ENCODE measurements around the gene RDH12. TPM values are rescaled to one million over a fixed set of nuclear protein-coding genes. Genes with fewer than 3 reads are reported as not detected.
"Not testable (repeated sequence)": the region's sequence is repeated elsewhere in the genome, so short reads cannot be mapped to it uniquely, and the experiment has no call there.

The RDH12 gene
- total RNA-seq, 1 donor from 2014 or later, result not detected

GRCh38 chr14:67703997-67704396, 2.3 kb downstream of the RDH12 start:
- intact Hi-C loops (cut with micrococcal nuclease), result loop anchor here (1.0 kb wide), 8 partner anchors 9 to 538 kb away; partner anchors contain the start of gene RDH11

GRCh38 chr14:67704484-67705089, 2.9 kb downstream of the RDH12 start:
- intact Hi-C loops (cut with micrococcal nuclease), result loop anchor here (1.0 kb wide), 8 partner anchors 9 to 538 kb away; partner anchors contain the start of gene RDH11

GRCh38 chr14:67705211-67705610, 3.5 kb downstream of the RDH12 start:
- intact Hi-C loops (cut with micrococcal nuclease), result no loop called here

- intact Hi-C loops (cut with micrococcal nuclease), result not testable (repeated sequence)
These were observed 7.7 kb downstream of the RDH12 start for GRCh38 chr14:67709346-67709745.

- intact Hi-C loops (cut with micrococcal nuclease), result not testable (repeated sequence)
These were observed 8.1 kb downstream of the RDH12 start for GRCh38 chr14:67709796-67710195.

- intact Hi-C loops (cut with micrococcal nuclease), result no loop called here
These were observed 8.5 kb downstream of the RDH12 start for GRCh38 chr14:67710209-67710608.

GRCh38 chr14:67717048-67717447, 15.4 kb downstream of the RDH12 start:
- intact Hi-C loops (cut with micrococcal nuclease), result no loop called here

GRCh38 chr14:67718265-67718664, 16.6 kb downstream of the RDH12 start:
- intact Hi-C loops (cut with micrococcal nuclease), result no loop called here

GRCh38 chr14:67719385-67719784, 17.7 kb downstream of the RDH12 start:
- intact Hi-C loops (cut with micrococcal nuclease), result not testable (repeated sequence)

- intact Hi-C loops (cut with micrococcal nuclease), result no loop called here
These were observed 18.2 kb downstream of the RDH12 start for GRCh38 chr14:67719866-67720265.

- intact Hi-C loops (cut with micrococcal nuclease), result no loop called here
These were observed 20.2 kb downstream of the RDH12 start for GRCh38 chr14:67721875-67722274.

- intact Hi-C loops (cut with micrococcal nuclease), result no loop called here
These were observed 20.6 kb downstream of the RDH12 start for GRCh38 chr14:67722293-67722692.

- intact Hi-C loops (cut with micrococcal nuclease), result no loop called here
These were observed 23.5 kb downstream of the RDH12 start for GRCh38 chr14:67725171-67725570.

- intact Hi-C loops (cut with micrococcal nuclease), result no loop called here
These were observed 25.7 kb downstream of the RDH12 start for GRCh38 chr14:67727361-67727760.

GRCh38 chr14:67728258-67728657, 26.6 kb downstream of the RDH12 start:
- intact Hi-C loops (cut with micrococcal nuclease), result no loop called here

GRCh38 chr14:67729072-67729885, 27.6 kb downstream of the RDH12 start:
- intact Hi-C loops (cut with micrococcal nuclease), result no loop called here

GRCh38 chr14:67733616-67734015, 31.9 kb downstream of the RDH12 start:
- intact Hi-C loops (cut with micrococcal nuclease), result no loop called here

GRCh38 chr14:67734675-67735074, 33.0 kb downstream of the RDH12 start:
- intact Hi-C loops (cut with micrococcal nuclease), result no loop called here

- intact Hi-C loops (cut with micrococcal nuclease), result no loop called here
These were observed 33.9 kb downstream of the RDH12 start for GRCh38 chr14:67735336-67736147.

GRCh38 chr14:67736771-67737170, 35.1 kb downstream of the RDH12 start:
- intact Hi-C loops (cut with micrococcal nuclease), result no loop called here

GRCh38 chr14:67738740-67739504, 37.2 kb downstream of the RDH12 start:
- intact Hi-C loops (cut with micrococcal nuclease), result no loop called here

Data from T-helper 1 cell treated with Interleukin-12 subunit alpha and Interleukin-12 subunit beta and Interleukin-4 antibody, amounts not matched to agents 30 ng/mL and 1 ng/mL, for 36 hours (primary cell).